AG10803 (cell line): ENCODE data around the gene SDE2.
"Not testable (repeated sequence)": the region's sequence is repeated elsewhere in the genome, so short reads cannot be mapped to it uniquely, and the experiment has no call there.

ENCODE experiments used
- DNase-seq: peaks from one replicate; pipeline ENCODE4 v3.0.0; 2010; ENCODE audit warnings: low read depth
- H3K4me3 ChIP-seq: 2 replicates; pipeline ENCODE4 v1.5.1; 2011; ENCODE audit warnings: mild to moderate bottlenecking, low read length, control low read depth
- TF ChIP-seq, protein P1 (sequence below): conservative IDR thresholded peaks from 2 replicates; pipeline ENCODE4 v1.5.1; 2011; ENCODE audit warnings: mild to moderate bottlenecking, low read length, control low read depth, inconsistent platforms

SDE2 gene

DNA sequence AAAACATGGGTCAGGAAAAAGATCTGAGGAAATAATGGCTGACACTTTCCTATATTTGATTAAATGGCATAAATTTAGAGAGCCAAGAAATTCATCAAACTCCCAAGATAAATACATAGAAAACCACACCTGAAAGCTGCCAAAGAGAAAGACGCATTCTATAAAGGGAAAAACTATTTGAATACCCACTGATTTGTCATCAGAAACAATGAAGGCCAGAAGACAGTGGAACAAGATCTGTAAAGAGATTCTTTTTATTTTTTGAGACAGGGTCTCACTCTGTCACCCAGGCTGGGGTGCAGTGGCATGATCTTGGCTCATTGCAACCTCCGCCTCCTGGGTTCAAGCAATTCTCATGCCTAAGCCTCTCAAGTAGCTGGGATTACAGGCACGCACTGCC lies 17.4 kb downstream of the SDE2 start:
- H3K4me3 ChIP-seq: no peak overlapping the region
- no peak for DNase-seq
- TF ChIP-seq, protein P1, sequence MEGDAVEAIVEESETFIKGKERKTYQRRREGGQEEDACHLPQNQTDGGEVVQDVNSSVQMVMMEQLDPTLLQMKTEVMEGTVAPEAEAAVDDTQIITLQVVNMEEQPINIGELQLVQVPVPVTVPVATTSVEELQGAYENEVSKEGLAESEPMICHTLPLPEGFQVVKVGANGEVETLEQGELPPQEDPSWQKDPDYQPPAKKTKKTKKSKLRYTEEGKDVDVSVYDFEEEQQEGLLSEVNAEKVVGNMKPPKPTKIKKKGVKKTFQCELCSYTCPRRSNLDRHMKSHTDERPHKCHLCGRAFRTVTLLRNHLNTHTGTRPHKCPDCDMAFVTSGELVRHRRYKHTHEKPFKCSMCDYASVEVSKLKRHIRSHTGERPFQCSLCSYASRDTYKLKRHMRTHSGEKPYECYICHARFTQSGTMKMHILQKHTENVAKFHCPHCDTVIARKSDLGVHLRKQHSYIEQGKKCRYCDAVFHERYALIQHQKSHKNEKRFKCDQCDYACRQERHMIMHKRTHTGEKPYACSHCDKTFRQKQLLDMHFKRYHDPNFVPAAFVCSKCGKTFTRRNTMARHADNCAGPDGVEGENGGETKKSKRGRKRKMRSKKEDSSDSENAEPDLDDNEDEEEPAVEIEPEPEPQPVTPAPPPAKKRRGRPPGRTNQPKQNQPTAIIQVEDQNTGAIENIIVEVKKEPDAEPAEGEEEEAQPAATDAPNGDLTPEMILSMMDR: no peak

DNA sequence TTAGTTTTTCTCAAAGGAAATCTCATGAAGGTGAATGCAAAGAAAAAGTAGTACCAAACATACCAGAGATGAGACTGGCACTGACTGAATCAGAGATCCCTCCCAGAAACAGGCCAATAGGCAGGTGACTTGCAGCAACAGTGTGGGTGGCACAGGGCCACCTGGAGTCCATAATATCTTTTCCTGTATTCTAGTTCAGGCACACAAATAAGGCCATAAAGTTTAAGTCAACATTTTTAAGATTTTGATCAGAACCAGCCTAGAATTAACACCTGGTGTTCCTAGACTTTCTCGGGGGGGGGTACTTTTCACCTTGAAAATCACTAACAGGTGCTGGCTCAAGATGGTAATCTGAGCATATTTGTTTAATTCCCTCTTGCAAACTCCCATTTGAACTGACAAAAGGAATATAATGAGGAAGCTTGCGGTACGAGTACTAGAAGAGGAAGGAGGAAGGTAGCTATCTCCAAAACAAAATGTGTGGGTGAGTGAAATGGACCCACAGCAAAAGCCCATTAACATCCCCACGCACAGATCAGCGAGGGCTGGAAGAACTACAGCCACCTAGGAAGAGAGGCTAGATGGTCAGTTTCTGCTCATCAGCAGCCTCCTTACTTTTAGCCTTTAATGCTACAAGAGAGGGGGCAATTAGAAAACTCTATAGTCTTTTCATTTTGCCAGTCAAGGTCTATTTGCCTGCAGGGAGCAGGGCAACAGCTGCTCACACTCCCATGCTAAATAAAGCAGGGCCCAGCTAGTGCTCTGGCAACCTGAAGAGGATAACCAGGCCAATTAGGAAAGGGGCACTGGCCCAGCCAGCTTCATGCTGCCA lies 18.9 kb downstream of the SDE2 start:
- DNase-seq: no peak
- no peak overlapping the region for H3K4me3 ChIP-seq
- TF ChIP-seq, protein P1: no peak

GRCh38 chr1:225979421-225979820 lies 19.7 kb downstream of the SDE2 start:
- DNase-seq: no peak
- TF ChIP-seq, protein P1: no peak
- H3K4me3 ChIP-seq: no peak overlapping the region

DNA sequence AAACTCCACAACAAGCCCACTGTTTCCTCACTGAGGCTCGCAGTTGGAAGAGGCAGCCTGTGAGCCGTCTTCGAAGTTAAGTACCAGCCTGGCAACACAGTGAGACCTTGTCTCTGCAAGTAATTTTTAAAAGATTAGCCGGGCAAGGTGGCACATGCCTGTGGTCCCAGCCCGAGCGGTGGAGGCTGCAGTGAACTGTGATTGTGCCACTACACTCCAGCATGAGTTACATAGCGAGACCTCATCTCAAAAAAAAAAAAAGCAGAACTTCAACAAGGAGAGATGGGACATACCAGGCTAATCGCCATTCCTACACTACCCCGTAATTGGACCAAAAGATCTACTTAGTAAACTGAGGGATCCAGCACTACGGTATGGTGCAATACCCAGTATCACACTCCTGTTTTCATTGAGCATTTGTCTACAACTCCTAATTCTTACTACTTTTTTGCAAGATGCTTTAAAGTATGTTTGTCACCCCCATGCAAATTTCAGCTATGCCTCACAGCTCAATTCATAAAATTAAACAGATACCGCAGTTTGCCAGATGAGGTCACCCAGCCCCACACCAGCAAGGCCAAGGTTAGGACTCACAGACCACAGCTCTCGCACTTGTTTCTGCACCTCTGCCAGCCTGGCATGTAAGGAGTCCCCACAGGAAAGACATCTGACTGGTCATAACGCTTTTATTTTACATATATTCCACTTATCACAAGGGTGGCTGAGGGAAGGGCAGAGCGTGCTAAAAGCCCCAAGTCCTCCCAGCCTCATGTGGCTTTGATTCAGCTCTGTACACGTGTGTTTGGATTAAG lies 21.0 kb downstream of the SDE2 start:
- H3K4me3 ChIP-seq: no peak overlapping the region
- TF ChIP-seq, protein P1: no peak
- DNase-seq: no peak

GRCh38 chr1:225975146-225975545 lies 24.0 kb downstream of the SDE2 start:
- DNase-seq: not testable (repeated sequence)

DNA sequence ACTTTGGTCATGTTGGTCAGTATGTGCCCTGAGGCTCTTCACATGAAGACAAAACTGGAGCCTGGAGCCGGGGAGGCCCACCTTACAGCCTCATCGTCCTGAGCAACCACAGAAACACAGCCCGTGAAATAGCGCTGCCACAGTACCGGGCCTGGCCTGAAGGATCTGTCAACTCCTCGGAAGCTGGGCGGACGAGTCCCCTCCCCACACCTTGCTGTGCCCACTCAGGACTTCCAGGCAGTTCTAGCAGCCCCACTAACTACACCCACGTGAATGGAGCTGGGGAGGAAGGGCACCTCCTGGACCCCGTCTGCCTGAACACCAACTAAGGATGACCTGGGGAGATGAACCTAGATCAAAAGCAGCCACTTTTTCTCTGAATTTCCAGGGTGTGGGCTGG lies 24.7 kb downstream of the SDE2 start:
- no peak overlapping the region for H3K4me3 ChIP-seq
- DNase-seq: no peak
- TF ChIP-seq, protein P1: no peak

More at GRCh38 chr1:225975146-225975545, 24.0 kb downstream of the SDE2 start:
- not testable (repeated sequence) for H3K4me3 ChIP-seq

- TF ChIP-seq, protein P1: no peak
- DNase-seq: no peak
- H3K4me3 ChIP-seq: no peak overlapping the region
These were observed 26.0 kb downstream of the SDE2 start for GRCh38 chr1:225973158-225973557.
